HUDEP-2 (cell line): ENCODE measurements around the gene ASPDH.
A peak's percentile ranks its signal among the peaks of the same experiment; 100 is the strongest.

Experiments used
- DNase-seq, 76 experiments: peaks; one replicate each; lab custom pipeline; 2025; ENCODE audit not compliant: unreplicated experiment in 76 of 76; lab: John Stamatoyannopoulos, UW

ASPDH gene

DNA sequence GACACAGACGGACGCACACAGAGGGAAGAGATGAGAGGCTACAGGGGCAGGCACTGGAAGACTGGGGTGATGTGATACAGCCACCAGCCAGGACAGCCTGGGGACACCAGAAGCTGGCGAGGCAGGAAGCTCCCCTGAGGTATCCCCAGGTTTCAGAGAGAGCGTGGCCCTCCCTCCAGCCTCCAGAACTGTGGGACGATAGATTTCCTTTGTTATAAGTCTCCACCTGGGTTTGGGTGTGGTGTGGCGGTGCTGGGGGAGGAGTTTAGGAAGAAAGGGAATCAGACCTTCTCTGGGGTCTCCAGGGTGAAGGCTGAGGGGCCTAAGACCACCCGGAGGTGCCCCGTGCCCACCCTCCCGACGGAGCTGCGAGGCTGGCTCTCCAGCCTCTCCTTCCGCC lies 2.7 kb upstream of the ASPDH start:
- no peak for DNase-seq

DNA sequence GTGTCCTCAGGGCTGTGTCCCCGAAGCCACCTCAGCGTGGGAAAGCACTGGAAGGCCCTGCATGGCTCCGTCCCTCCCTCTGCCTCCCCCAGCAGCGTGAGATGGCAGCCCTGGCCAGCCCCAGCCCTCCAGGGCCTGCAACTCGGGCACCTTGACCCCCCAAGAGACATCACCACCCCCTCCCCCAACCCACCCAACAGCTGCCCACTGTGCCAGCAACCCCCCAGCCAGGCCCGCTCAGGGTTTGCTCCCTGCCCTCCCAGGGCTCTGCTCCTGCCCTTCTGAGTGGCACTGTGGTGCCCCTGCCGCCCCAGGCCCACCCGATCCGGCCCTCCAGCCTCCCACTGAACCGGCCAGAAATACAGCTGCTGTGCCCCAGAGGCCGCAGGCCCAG lies 1.5 kb upstream of the ASPDH start:
- no peak for DNase-seq

DNA sequence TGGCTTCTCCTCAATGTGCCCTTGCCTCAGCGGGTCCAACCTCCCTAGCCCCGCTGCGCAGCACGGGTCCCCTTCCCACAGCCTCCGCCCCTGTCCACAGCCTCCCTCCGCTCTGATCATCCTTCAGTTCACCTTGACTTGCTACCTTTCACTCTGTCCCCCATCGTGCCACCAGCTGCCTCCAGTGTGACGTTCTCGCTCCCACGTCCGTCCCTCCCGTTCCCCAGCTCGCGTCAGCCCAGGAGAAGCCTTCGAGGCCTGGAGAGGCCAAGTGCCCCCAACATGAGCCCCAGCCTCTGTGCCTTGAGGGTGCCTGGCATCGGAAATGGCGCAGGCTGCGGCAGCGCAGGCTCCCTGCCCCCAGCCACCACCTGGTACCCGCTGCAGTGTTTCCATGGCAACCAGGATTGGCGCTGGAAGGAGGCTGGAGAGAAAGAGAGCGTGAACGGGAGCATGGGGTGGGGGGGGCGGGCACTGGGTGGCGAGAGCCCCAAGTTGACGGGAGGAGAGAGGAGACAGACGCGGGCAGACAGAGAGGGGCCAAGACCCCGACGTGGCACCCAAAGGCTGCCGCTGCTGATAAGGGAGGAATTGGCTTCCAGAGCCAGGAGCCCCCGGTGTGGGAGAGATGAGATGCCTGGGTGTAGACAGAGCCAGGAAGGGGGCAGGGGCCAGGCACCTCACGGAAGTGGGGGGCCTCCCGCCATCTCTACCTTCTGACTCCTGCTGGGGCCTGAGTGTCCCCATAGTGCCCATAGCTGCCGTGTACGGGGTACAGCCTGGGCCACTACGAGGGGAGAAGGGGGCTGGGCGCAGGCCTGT lies 844 bp upstream of the ASPDH start:
- DNase-seq: no peak

DNA sequence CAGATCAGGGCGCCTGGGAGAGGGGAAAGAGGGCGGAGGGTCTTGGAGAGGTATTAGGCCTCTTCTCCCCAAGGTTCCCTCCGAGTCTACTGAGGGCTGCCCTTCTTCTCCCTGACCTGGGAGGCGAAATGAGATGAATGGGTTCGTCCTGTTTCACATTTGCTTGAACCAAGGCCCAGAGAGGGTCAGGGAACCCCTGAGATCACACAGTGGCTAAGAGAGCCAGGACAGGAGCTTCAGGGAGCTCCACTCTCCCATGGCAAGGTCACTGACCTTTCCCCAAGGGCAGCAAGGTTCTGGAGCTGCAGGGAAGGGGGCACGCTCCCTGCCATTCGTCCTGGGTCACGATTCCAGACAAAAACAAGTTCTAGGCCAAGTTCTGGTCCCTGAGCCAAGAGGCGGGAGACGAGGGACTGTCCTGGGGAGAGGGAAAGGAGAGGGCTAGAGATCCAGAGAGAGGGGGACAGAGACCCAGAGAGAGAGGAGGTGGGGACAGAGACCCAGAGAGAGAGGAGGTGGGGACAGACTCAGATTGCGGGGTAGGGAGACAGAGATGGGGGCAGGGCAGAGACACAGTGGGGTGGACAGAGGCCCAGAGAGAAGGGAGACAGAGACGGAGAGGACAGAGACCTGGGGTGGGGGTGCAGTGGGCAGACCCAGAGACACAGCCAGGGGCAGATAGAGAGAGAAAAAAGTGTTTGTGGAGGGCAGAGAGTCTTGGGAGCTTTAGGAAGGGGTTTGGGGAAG lies 541 bp downstream of the ASPDH start:
- DNase-seq: no peak

DNA sequence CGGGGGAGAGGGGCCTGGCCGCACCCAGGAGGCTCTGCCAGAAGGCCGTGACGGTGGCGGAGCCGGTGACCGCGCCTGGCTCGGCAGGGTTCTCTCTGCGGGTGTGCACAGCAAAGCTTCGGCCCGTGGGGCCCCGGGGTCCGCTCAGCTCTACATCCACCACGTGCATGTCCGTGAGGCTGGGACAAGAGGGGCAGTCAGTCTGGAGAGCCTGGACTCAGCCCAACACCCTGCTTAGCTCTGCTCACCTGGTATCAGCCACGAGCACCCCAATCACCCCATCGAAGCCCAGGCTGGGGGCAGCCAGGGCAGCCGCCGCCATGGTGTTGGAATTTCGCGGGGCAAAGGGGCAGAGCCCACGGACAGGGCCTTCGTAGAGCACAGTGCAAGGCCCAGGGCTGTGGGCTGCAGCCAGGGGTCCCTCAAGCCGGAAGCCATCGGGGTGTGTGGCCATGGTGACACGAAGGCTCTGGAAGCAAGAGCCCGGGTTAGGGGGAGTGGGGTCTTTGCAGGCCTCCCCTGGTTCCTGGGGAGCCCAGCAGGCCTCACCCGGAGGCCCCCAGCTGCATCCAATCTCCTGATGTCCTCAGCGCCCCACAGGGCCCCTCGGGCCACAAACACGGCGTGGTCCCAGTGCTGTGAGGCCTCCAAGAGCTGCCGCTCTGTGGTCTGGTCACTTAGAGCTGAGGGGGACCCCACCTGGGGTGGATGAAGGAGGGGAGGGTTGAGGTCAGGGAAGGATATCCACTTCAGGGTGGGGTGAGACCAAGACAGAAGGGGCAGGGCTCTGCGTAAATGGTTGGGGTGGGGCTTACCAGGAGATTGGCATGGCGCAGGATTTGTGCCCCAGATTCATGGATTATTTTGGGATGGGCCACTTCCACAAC lies 1.4 kb downstream of the ASPDH start:
- no peak for DNase-seq

DNA sequence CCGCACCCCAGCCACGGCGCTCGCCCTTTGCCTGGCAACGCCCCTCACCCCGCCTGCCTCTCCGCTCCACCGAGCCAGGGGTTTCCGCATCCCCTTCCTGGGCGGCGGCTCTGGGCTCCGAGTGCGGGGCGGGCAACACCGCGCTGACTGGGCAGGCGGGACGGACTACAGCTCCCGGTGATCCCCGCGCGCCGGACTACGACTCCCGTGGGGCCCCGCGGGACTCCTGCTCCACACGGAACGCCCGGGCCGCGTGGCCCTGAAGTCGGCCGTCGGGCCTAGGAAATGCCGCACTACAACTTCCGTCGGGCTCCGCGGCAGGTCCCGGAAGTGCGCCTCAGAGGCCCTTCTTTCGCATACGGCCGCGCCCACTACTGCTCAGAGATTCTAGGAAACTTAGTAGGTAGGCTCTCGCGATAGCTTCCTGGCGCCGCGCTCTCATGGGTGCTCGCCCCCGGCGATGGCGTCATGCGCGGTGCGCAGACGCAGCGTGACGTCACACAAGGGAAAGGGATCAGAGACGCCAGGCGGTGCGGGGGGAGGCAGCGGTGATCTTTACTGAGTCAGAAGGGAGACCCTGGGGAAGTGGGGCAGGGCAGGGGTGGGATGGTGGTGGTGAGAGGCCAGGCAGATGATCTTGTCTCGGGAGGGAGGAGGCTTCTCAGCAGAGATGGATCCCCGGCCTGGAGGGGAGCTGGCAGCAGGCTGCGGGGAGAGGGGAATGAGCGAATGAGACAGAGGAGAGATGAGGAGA lies 2.5 kb downstream of the ASPDH start, which contains the start of gene JOSD2:
Gene JOSD2, minus strand, starts transcription at position 123 of the 754 bp plus-strand sequence. CDS start 760 bp downstream, outside the sequence.
- DNase-seq: peak; percentile 88 to 100 (median 99)

DNA sequence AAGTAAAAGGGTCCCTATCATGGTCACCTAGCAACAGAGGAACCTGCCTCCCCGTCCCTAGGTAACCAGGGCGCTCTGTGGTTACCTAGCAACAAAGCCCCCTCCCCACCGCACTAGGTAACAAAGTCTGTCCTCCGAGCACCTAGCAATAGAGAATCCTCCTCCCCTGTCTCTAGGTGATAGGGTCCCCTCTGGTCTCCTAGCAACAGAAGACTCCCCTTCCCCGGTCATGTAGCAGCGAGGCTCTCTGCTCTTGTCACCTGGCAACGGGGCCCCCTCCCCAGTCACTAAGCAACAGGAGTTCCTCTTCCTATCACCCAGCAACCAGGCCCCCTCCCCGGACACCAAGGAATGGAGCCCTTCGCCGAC lies 3.0 kb downstream of the ASPDH start:
- DNase-seq: no peak

DNA sequence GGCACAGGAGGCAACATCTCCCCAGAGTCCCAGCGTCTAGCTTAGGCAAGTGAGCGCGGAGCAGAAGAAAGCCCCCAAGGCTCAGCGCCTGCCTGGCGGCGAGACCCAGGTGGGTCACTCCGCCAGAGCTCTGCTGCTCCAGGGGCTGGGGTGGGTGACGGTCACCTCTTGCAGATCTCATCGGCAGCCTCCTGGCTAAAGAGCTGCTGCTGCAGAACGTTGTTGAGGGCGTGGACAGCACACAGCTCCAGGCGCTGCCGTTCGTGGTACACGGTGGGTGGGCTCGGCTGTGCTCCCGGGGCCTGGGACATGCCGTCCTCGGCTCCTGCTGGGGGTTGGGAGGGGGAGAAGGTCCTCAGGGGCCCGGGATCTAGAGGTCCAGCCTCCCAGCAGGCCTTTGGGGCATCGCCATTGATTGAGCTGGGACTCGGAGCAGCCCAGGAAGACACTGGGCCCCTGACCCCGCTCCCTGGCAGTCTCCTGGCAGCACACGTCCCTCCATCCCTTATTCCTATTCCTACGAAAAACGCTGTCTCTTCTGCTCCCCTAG lies 3.5 kb downstream of the ASPDH start:
- no peak for DNase-seq

DNA sequence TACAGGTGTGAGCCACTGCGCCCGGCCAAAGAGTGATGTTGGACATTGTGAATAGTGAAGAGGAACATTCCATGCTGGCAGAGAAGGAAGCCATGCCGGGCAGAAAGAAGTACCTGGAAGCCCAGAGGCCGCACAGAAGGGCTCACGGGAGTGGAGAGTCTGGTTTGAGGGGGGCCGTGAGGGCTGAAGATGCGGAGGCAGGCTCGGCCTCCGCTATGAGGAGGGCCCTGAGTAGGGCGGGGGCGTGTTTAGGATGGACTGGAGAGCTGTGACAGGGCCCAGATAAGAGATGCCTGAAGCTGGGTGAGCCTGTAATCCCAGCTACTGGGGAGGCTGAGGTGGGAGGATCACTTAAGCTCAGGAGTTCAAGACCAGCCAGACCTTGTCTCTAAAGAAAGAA lies 4.3 kb downstream of the ASPDH start:
- peak in 9 of 76 experiments; percentile 4 to 41 (median 17) for DNase-seq

DNA sequence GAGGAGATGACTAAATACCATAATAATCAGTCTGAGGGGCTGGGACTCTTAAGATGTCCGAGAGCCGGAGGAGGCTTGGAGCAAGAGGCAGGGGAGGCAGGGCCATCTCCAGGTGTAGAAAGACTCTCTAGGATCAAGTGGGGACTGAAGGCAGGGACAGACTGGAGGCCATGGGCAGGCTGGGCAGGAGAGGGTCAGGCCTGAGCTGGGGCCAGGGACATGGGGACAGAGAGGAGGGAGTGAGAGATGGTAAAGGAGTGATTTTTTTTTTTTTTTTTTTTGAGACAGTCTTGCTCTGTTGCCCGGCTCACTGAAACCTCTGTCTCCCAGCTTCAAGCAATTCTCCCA lies 4.9 kb downstream of the ASPDH start:
- DNase-seq: no peak

DNA sequence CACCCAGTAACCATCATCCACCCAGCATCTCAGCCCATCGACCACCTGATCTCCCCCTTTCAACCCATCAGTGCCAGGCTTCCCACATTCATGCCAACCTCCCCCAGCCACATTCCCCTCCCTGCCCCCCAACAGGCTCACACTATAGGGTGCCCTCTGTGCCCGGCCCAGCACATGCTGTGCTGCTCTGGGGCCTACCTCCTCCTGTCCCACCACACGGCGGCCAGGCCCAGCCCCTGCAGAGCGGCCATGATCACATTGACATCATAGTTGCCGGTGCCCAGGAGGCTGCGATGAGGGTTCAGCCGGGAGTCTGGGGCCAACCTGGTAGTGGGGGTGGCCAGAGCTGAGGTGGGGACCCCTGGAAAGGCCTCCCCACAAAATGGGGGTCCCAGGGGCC lies 6.3 kb downstream of the ASPDH start:
- DNase-seq: no peak

DNA sequence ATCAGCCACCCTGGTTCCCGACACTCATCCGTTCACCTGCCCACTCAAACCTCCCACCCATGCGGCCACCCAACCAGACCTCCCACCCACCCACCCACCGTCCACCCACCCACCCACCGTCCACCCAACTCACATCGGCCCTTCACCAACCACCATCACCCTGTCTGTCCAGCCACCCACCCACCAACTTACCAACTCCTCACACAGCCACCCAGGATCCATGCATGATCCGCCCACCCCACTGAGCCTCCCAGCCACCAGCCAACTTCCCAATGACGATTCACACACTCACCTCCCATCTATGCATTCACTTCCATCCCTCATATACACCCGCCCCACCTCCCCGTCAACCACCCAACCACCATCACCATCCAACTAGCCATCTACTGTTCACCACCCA lies 7.0 kb downstream of the ASPDH start:
- no peak for DNase-seq

DNA sequence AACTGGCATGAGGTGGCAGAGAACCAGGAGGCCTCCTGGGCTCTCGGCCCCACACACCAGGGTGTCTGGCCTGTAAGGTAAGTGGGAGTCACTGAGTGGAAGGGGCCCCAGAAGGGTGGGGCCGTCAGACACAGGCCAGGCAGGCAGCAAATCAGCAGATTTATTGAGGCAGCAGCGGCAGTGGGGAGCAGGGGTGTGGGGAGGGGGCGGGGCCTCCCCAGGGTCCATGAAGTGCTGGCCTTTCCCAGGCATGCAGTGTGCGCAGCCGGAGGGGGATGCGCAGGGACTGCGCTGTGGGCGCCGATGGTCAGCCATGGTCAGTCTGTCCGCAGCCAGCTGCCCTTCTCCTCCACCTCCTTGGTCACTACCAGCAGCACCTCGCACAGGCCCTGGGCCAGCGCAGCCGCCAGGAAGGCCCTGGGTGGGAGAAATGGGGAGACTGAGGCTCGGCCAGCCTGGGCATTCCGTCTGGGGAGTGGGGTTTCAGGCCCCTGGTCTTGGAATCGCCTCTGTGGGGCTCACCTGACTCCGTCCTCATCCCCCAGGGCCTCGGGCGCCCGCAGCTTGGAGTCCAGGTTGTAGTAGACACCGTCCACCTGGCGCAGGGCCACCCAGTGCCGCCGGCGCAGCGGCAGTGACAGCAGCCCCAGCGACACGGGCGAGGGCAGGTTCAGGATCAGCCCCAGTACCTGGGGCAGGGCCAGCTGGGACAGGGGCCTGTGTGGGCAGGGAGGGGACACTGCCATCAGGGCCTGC lies 7.7 kb downstream of the ASPDH start:
- no peak for DNase-seq

DNA sequence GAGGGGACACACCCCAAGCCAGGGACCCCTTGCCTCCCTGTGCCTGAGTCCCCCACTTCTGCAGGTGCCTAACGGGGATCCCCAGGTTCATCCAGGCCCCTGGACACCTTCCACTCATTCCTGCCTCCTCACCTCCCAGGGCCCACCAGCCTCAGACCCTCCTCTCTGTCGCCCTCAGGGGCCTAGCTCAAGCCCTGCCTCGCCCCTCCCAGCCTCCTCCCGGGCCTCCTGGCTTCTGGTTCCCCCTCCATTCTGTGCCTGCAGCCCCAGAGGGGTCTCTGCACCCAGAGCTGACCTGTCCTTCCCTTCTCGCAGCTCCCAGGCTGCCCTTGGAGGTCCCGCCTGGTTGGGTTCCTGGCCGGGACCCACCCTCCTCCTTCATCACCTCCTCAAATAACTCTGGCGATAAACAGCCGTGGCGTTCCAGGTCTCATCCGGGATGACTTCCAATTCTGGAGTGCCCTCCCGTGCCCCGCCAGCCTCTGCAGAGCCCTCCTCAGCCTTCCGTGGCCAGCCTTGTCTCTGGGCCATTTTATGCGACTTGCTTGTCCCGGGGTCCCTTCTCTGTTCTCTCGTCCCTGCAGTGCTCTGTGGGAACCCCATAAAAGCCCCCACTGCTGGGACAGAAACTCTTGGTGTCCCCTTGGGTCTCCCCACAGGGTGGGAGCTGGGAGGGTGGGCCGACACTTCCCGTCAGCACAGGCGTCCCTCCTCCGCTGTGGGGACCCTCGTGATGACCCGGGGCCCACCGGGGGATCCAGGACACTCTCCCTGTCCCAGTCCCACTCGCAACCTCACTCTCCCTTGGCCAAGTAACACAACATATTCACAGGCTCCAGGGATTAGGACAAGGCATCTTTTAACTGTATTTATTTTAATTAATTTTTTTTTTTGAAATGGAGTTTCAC lies 11.9 kb downstream of the ASPDH start:
- no peak for DNase-seq

DNA sequence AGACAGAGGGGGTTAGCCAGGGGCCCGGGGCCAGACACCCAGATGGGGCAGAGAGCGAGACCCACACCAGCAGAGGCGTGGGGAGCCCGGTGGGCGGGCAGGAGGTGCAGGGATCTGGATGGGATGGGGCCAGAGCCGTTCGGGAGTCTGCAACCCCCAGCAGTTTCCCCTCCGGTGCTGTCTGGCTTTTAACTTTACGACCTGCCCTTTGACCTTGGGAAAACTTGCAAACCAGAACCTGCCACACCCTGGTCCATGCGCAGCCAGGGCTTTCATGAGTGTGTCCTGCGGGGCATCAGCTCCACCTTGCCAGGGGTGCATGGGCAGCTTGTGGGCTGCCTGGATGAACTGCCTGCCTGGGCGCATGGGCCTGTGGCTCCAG lies 12.5 kb downstream of the ASPDH start:
- DNase-seq: no peak

DNA sequence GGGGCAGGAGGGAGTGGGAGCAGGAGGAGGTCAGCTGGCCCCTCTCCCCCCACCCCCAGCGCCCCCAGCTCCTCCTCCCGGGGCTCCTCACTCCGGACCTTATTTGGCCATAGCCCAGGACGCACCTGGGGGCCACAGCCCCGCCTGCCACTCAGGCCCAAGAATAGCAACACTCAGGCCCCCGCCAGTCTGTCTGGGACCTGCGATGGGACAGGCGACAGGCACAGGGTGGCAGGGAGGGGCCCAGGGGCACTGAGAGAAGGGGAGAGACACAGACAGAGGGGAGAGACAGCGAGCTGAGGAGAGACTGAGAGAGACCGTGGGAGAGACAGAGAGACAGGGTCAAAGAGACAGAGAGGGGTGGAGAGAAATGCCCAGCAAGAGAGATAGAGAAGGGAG lies 13.0 kb downstream of the ASPDH start:
- DNase-seq: no peak

DNA sequence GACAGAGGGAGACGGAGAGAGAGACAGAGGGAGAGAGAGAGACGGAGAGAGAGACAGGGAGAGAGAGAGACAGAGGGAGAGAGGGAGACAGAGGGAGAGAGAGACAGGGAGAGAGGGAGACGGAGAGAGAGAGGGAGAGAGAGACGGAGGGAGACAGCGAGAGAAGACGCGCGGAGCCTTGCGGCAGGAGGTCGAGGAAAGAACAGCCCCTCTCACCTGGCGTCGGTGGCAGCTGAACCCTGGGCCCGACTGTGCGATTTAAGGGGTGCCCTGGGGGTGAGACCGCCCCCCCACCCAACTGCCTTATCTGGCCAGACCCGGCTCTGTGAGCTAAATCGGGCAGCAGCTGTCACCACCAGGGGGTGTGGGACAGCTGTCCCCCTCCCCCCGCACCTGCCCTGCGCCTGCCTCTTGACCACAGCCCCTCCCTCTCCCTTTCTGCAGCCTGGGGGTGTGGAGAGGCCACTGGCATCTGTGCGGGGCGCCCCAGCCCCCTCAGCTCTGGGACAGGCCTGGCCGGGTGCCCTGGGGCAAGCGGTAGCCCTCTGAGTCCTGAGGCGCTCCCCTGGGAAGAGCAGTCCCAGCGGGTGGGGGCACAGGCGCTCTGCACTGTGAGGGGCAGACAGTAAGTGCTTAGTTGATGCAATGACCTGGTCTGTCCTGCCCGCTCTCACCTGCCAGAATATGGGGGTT lies 13.5 kb downstream of the ASPDH start:
- DNase-seq: peak in 2 of 76 experiments; percentile 16 to 18
